ENCODE results near the gene MRAP2.
"Not testable (repeated sequence)": the region's sequence is repeated elsewhere in the genome, so short reads cannot be mapped to it uniquely, and the experiment has no call there.

Gene MRAP2

GRCh38 chr6:84093441-84094435, 60.2 kb downstream of the MRAP2 start:
- ChIA-PET POLR2A (ENCODE audit: low non-redundant PET) (no interaction called here), CTCF (no interaction called here)
- TF ChIP-seq CTCF (conservative IDR thresholded peaks at IDR 0.05; ENCODE audit: low read depth), result no peak
- no peak for DNase-seq (ENCODE audit: low spot score)
- no peak overlapping the region for H3K27ac ChIP-seq

- no peak for DNase-seq (ENCODE audit: low spot score)
- ChIA-PET CTCF (no interaction called here), POLR2A (ENCODE audit: low non-redundant PET) (no interaction called here)
- no peak overlapping the region for H3K27ac ChIP-seq
- no peak for TF ChIP-seq CTCF (conservative IDR thresholded peaks at IDR 0.05; ENCODE audit: low read depth)
Measured at GRCh38 chr6:84095156-84095555, 61.6 kb downstream of the MRAP2 start.

GRCh38 chr6:84103029-84103428, 69.5 kb downstream of the MRAP2 start:
- ChIA-PET POLR2A (ENCODE audit: low non-redundant PET) (no interaction called here), CTCF (no interaction called here)
- no peak for DNase-seq (ENCODE audit: low spot score)

GRCh38 chr6:84105215-84105924, 71.8 kb downstream of the MRAP2 start:
- POLR2A ChIA-PET (ENCODE audit: low non-redundant PET); H3K27ac ChIP-seq; CTCF ChIA-PET; DNase-seq (ENCODE audit: low spot score): not testable (repeated sequence)

More at GRCh38 chr6:84103029-84103428, 69.5 kb downstream of the MRAP2 start:
- no peak overlapping the region for H3K27ac ChIP-seq
- TF ChIP-seq CTCF (conservative IDR thresholded peaks at IDR 0.05; ENCODE audit: low read depth), result no peak

- ChIA-PET POLR2A (ENCODE audit: low non-redundant PET) (no interaction called here), CTCF (no interaction called here)
- DNase-seq (ENCODE audit: low spot score), result no peak
- TF ChIP-seq CTCF (conservative IDR thresholded peaks at IDR 0.05; ENCODE audit: low read depth), result no peak
- no peak overlapping the region for H3K27ac ChIP-seq
Measured at GRCh38 chr6:84107495-84107894, 73.9 kb downstream of the MRAP2 start.

- DNase-seq (ENCODE audit: low spot score); CTCF ChIA-PET; H3K27ac ChIP-seq; POLR2A ChIA-PET (ENCODE audit: low non-redundant PET): not testable (repeated sequence)
Measured at GRCh38 chr6:84111351-84111750, 77.8 kb downstream of the MRAP2 start.

GRCh38 chr6:84114933-84115594, 81.5 kb downstream of the MRAP2 start:
- DNase-seq (ENCODE audit: low spot score); POLR2A ChIA-PET (ENCODE audit: low non-redundant PET); H3K27ac ChIP-seq: not testable (repeated sequence)
- CTCF ChIA-PET, result interaction anchor here (0.6 kb wide), 1 partner anchor 24 kb away, joined by 3 read pairs; no protein-coding TSS in a partner anchor

All from RWPE1 (cell line).